GM19452 (cell line): ENCODE data around the gene BMAL1.

Experiments used
- ATAC-seq: cut with Tn5 transposase; IDR thresholded peaks from one replicate; pipeline ENCODE4 v1.9.1; 2021; ENCODE audit not compliant: unreplicated experiment

BMAL1 gene

DNA sequence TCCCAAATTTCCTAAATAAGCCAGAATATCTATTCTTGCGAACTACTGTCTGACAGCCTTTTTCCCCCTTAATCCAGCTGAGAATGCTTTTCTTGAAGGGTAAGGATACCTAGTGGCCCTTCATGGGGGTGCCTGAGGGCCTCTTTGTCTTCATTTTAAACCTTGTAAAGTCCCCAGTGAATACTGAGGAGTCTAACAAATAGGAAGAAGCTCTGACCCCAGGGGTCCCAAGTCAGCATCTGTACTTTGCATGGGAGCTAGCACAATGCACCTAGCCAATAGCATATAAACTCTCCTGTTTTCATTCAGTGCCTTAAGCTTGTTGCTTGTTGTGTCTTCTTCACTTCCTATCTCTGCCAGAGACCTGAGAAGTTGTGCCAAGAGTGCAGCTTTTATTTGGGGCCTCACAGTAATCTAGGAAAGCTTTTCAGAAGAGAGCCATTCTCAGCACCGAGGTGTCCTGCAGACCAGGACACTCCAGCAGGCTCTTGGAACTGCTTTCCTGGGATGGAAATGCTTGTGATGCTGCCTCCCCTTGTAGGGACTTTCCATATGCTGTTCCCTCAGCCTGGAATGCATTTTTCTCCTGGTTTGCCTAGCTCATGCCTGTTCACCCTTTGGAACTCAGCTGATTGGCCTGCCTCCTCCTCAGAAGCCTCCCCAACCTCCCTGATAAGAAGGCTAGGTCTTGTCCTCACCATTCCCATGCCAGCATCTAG is 37.2 kb downstream of the BMAL1 start:
- ATAC-seq = no peak

DNA sequence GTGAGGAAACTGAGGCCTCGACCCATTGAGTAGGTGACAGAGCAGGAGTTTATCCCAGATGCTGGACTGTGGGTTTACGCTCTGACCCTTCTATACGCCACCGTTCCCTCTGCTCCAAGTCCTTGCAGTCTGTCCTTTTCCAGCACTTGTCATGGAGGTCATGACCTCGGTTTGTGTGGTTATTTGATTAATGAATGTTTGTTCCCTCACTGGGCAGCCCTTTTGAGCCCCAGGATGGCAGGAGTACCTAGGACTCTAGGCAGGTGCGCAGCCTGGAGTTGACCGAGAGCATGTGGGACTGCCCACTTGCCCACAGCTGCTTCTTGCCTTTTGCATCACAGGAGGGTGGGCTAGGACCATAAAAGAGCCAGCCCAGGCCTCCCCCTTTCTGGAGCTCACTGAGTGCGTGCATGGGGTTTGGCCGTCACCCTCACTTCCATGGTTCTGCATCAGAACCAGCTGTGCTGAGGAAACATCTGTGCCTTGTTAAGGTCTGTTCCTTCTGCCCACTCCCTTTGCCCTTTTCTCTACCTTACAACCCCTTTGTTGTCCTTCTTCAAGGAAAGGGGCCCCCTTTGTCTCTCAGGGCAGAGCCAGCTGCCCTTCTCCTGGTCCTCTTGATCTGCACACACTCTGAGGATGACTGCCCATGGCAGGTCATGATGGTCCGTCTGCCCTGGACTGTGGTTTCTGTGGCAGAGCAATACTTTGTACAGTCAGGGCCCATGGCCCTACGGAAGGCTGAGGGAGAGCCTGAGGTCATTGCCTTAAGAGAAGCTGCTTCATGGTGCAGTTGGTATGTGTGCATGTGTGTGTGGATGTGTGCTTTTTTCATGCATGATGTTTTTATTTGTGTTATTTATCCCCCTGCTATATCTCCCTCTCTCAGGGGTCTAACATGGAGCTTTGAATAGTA is 38.2 kb downstream of the BMAL1 start:
- no peak for ATAC-seq

DNA sequence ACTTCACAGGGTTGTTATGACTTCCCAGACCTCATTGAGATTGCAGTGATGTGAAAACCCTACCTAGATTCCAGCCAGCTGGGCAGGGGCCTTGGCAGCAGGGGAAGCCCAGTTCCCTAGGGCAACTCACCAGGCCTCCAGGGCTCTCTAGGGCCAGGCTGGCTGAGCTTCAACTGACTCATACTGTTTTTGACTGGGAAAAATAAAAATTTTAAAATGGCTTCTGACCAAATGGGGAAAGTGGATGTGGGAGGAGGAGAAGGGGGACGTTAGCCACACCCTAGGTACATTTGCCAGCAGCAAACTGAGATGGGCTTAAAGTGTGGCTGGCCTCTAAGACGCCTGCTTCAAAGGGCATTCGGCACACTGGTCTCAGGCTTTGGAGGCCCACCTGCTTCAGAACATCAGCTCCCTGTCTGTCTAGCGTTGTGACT is 39.0 kb downstream of the BMAL1 start:
- no peak for ATAC-seq

GRCh38 chr11:13317293-13318080 is 39.9 kb downstream of the BMAL1 start:
- no peak for ATAC-seq

DNA sequence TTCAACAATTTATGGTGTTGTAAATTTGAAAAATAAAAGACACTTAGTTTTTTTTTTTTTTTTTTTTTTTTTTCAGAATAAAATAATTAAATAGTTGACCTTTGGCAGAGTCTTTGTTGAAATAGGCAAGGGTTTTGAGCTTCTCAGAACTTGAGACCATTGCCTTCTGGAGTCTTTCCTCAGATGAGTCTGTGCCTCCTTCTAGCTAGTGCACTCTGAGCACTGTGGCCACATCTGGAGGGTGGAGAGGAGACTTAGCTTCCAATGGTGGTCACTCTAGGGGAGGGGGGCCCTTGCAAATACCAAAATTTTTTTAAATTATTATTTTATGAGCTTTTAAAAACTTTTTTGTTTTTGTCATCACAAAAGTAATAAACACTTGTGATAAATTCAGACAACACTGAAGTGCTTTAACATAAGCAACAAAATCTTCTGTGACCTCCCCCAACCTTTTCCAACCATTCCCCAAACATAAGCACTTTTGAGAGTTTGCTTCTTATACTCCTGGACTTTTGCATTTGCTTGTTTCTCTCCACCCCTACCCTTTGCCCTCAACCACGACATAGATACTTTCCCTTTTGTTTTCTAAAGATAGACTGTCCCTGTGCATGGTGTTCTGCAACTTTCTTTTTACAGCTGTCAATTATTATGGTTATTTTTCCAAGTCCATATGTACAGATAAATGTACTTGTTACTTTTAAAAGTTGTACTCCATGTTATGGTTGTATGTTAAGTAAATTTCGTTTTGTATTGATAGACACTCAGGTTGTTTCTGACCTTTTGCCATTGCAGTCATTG is 41.1 kb downstream of the BMAL1 start:
- peak; percentile 81 for ATAC-seq

DNA sequence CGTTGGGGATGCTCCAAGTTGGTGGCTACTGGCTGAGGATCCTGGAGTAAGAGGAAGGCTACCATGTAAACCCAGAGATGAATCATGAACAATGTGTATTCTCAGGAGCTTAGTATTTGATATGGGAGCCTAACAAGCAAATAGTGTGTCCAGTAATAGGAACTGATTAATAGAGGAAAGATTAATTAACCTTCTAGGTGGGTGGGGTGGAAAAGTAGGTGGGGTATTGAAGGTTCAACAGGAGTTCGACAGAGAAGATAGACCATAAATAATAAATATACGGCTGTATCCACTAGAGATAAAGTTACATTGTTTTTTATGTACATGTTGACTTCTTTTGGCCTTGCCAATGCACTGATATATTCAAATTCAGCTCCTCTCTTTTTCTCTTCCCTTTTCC is 43.1 kb downstream of the BMAL1 start:
- ATAC-seq = no peak

DNA sequence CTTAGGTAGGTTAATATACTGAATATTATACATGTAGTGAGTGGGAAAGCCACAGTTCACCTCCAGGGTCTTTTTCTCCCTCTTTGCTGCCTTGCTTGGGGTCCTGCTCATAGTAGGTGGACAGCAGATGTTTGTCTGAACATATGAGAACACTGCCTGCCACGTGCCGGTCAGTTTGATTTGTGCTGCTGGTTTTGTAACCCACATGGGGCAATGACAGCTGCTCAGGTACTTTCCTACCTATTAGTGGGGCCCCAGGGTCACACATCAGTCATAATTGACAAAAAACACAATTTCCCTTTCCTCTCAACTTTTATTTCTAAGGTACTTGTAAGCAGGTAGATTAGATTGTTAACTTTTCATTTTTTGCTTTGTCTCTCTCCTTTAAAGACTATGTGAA is 43.8 kb downstream of the BMAL1 start:
- ATAC-seq = no peak

DNA sequence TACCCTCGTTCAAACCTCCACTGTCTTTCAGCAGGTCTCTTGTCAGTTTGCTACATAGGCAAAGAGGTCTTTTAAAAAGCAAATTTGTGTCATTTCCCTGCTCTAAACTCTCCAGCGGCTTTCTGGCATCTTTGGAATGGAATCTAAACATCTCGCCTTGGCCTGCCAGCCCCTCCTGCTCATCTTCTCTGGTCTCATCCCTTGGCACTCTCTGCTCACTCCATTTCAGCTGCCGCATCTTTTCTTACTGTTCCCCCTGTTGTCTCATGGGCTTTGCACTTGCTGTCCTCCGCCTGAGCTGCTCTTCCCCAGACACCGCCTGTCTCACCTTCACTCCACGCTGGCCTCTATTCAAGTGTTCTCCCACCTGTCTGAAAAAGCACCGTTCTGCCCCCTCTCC is 46.6 kb downstream of the BMAL1 start:
- ATAC-seq = no peak

GRCh38 chr11:13324709-13325108 is 47.1 kb downstream of the BMAL1 start:
- no peak for ATAC-seq

DNA sequence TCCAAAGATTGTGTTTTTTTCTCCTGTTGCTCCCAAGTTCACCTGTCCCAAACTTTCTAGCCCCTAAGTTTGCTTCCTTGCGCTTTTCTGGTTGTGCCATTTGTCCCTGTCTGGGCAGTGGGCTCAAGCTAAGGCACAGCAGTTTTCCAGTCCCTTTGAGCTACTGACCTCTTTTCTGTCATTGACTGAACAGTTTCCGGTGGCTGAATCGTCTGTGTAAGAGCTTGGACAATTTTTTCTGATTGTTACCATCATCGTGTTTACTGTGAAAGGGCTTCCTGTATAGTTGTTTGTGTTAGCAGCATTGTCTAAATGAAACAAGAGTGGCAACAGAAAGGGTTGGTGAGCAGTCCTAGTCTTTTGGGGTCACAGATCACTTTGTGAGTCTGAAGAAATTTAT is 49.8 kb downstream of the BMAL1 start:
- no peak for ATAC-seq

DNA sequence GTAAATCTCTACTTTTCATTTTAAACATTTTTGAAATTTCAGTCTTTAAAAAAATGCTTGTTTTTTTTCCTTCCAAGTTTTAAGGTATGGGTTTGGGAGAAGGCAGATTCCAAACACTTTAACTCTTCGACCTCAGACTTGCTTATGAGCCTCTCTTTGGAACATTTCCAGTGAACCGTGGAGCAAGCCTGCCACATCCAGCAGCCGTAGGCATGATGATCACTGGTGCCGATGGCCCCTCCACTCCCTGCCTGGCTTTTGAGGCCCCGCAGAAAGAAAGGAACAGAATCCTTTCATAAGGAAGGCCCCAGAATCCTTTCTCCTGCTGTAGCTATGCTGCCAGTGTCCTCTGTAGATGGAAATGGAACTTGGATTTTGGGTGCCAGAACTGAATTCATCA is 50.7 kb downstream of the BMAL1 start:
- no peak for ATAC-seq

- ATAC-seq = no peak
These were observed 52.2 kb downstream of the BMAL1 start for GRCh38 chr11:13329670-13330356.

DNA sequence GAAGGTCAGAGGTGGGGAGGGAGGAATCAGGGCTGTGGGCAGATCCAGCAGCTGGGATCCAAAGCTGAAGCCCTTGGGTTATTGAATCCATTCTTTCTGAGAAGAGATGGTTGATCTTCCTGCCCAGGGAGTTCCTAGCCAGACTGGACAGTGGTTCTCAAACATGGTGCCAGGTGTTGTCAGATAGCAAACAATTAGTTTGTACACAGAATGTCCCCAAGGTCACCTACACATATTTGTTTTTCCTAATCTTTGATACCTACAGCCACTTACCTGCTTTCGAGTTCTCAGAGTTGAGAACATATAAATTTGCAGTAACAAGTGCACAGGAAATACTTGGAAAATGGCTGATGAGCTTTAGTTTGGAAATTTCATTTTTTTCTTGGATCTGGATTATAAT is 54.5 kb downstream of the BMAL1 start:
- ATAC-seq = no peak

DNA sequence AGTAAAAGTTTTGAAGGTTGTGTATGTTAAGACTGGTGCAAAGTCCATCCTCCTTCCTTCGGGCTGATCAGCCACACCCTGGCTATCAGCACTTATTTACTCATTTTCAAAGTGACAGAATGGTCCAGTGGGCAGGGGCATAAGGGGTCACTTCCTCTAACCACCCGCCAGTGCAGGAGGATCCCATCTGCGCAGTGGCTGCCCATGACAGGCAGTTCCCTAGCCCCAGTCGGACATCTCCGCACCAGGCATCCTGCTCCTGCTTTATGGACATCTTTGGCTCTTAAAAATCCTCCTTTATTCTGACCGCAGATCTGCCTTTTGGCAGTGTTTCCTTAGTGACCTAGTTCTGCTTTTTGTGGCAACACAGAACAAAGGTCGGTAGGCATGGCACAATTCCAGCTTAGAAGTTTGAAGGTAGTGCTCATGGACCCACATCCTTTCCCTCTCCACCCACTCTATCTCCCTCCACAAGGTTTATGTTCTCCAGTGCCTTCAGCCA is 55.9 kb downstream of the BMAL1 start:
- no peak for ATAC-seq

DNA sequence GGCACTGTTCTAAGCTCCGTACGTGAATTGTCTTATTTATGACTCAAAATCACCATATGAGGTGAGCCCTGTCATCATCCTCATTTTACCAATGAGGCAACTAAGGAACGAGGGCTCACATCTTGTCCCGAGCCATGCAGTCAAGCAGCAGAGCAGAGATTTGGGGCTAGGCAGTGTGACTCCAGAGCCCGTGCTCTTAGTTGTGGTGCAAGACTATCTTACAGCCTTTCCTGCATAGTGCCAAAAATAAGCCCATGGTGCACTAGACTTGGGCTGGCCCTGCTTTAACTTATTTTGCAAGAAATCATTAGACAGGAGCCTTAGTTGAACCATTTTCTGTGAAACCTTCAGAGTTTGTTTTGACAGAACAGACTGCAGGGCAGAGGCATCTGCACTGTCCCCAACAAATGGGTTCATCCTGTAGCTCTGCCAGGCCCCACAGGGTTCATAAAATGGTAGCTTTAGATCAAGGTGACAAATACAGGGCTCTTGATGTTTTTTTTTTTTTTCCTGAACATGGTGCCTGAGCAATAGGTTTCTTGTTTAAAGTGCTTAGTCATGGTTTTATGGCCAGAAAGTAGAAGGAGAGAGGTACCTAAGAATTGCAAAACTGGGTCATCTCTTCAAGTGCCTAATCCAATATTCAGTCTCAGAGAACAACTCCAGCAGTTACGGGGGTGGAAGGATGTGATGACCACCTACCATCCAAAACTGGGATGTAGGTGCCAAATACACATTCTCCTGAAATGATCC is 56.6 kb downstream of the BMAL1 start:
- ATAC-seq = no peak

DNA sequence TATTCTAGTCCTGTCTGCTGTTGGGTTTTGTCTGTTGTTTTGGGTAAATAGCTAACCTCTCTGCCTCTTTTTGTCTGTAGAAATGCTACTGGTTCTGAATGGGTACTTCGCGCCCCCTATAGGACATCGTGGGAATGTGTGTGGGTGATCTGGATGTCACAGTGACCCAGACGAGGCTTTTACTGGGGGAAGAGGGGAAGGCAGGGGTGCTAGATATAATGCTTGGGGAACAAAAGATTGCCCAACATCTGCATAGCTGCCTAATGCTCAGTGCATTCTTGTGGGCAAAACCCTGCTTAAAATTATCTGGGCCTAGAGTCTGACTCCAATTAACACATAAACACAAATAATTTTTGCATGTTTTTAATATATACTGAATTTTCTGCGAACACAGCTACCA is 57.7 kb downstream of the BMAL1 start:
- no peak for ATAC-seq

- no peak for ATAC-seq
These were observed 58.8 kb downstream of the BMAL1 start for GRCh38 chr11:13336246-13336878.

DNA sequence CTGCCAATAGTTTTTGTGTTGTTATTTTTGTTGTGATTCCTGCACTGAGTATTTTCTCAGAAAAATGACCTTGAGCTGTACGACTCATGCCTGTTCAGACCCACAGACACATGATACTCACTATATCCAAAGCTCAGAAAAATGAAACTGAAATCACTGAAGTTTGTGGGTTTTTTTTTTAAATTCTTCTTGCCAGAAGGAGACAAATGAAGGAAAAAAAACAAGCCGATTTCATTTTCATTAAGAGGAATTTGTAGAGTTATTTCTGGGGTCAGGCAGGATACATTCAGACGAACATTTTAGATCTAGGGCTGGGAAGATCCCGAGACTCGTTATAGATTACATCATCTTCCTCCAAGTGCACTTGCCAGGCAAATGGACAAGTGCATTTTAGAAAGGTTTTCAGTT is 60.4 kb downstream of the BMAL1 start:
- no peak for ATAC-seq
